Liver (tissue), 9 donors: Measurements from ENCODE around the gene KLF3. TPM values are rescaled to one million over a fixed set of nuclear protein-coding genes. Genes with fewer than 3 reads are reported as not detected.

Experiments used
- DNase-seq: peaks from one replicate; pipeline ENCODE4 v3.0.0-alpha.2; 2017; ENCODE audit warnings: low spot score
- H3K27ac ChIP-seq, 2 donors: one replicate each; pipeline ENCODE4 v1.7.0; 2013; ENCODE audit warnings: inconsistent platforms in 2 of 2, low read length in 2 of 2, control low read depth in 1 of 2, low read depth in 1 of 2, mild to moderate bottlenecking in 1 of 2
- H3K27me3 ChIP-seq, 4 donors: one replicate each; pipeline versions ENCODE4 v1.6.1 to v1.7.0; 2013; ENCODE audit warnings: low read length in 3 of 4, inconsistent platforms in 1 of 4, mild to moderate bottlenecking in 1 of 4, moderate library complexity in 1 of 4; ENCODE audit not compliant: control insufficient read depth in 4 of 4, insufficient read depth in 4 of 4
- H3K36me3 ChIP-seq, 4 donors: one replicate each; pipeline versions ENCODE4 v1.6.1 to v1.7.0; 2013; ENCODE audit warnings: low read length in 3 of 4, mild to moderate bottlenecking in 3 of 4, low read depth in 1 of 4, moderate library complexity in 1 of 4; ENCODE audit not compliant: control insufficient read depth in 4 of 4, insufficient read depth in 3 of 4
- H3K4me1 ChIP-seq, 4 donors: one replicate each; pipeline versions ENCODE4 v1.6.1 to v1.7.0; 2013; ENCODE audit warnings: low read length in 3 of 4, mild to moderate bottlenecking in 3 of 4, moderate library complexity in 1 of 4; ENCODE audit not compliant: control insufficient read depth in 4 of 4, insufficient read depth in 4 of 4
- H3K4me3 ChIP-seq, 3 donors: one replicate each; pipeline versions ENCODE4 v1.6.1 to v1.7.0; 2013; ENCODE audit warnings: low read length in 3 of 3, control low read depth in 1 of 3, low read depth in 1 of 3, mild to moderate bottlenecking in 1 of 3
- H3K9ac ChIP-seq, 2 donors: one replicate each; pipeline ENCODE4 v1.7.0; 2013; ENCODE audit warnings: low read length in 2 of 2, mild to moderate bottlenecking in 2 of 2, moderate library complexity in 2 of 2, control low read depth in 1 of 2, low read depth in 1 of 2
- H3K9me3 ChIP-seq, 4 donors: one replicate each; pipeline versions ENCODE4 v1.6.1 to v1.7.0; 2013; ENCODE audit warnings: low read length in 3 of 4; ENCODE audit not compliant: control insufficient read depth in 4 of 4
- CTCF ChIP-seq: fragments of 150-350 bp; IDR thresholded peaks from 2 replicates; pipeline ENCODE4 v1.5.1; 2017; ENCODE audit warnings: improper control_type of control experiment, low read depth, low read length; ENCODE audit not compliant: missing input control
- EGR1 ChIP-seq, 2 donors: IDR thresholded peaks; 2 replicates each; pipeline ENCODE4 v1.6.1; 2016 to 2018; ENCODE audit warnings: antibody characterized with exemption in 2 of 2, low read depth in 2 of 2
- FOXA1 ChIP-seq: IDR thresholded peaks from 2 replicates; pipeline ENCODE4 v1.6.1; 2016; ENCODE audit warnings: antibody characterized with exemption
- FOXA2 ChIP-seq: IDR thresholded peaks from 2 replicates; pipeline ENCODE4 v1.6.1; 2016; ENCODE audit warnings: antibody characterized with exemption
- GABPA ChIP-seq, 2 donors: IDR thresholded peaks in 1 of 2; conservative IDR thresholded peaks in 1 of 2; 2 replicates each; pipeline ENCODE4 v1.6.1; 2016; ENCODE audit warnings: antibody characterized with exemption in 2 of 2, mild to moderate bottlenecking in 1 of 2, moderate library complexity in 1 of 2
- HNF4A ChIP-seq, 2 donors: conservative IDR thresholded peaks; 2 replicates each; pipeline ENCODE4 v1.6.1; 2016; ENCODE audit warnings: antibody characterized with exemption in 2 of 2, mild to moderate bottlenecking in 2 of 2
- HNF4G ChIP-seq: IDR thresholded peaks from 2 replicates; pipeline ENCODE4 v1.6.1; 2016; ENCODE audit warnings: antibody characterized with exemption
- JUND ChIP-seq, 2 donors: IDR thresholded peaks; 2 replicates each; pipeline ENCODE4 v1.6.1; 2016; ENCODE audit warnings: antibody characterized with exemption in 2 of 2
- RAD21 ChIP-seq, 2 donors: IDR thresholded peaks; 2 replicates each; pipeline ENCODE4 v1.6.1; 2016; ENCODE audit warnings: antibody characterized with exemption in 2 of 2, mild to moderate bottlenecking in 2 of 2
- RXRA ChIP-seq, 2 donors: IDR thresholded peaks; 2 replicates each; pipeline ENCODE4 v1.6.1; 2017 to 2018; ENCODE audit warnings: antibody characterized with exemption in 2 of 2, mild to moderate bottlenecking in 1 of 2
- SP1 ChIP-seq: IDR thresholded peaks from 2 replicates; pipeline ENCODE4 v1.6.1; 2018; ENCODE audit warnings: antibody characterized with exemption, mild to moderate bottlenecking
- TAF1 ChIP-seq: conservative IDR thresholded peaks from 2 replicates; pipeline ENCODE4 v1.6.1; 2016; ENCODE audit warnings: antibody characterized with exemption, mild to moderate bottlenecking
- YY1 ChIP-seq: IDR thresholded peaks from 2 replicates; pipeline ENCODE4 v1.6.1; 2016; ENCODE audit warnings: antibody characterized with exemption, mild to moderate bottlenecking
- ZBTB33 ChIP-seq: IDR thresholded peaks from 2 replicates; pipeline ENCODE4 v1.6.1; 2016; ENCODE audit warnings: antibody characterized with exemption
- WGBS: extraction: QIAGEN DNeasy Blood & Tissue Kit; methylation state at CpG from one replicate; pipeline ENCODE4 v1.1.7; 2013; 5-methylcytosine and 5-hydroxymethylcytosine counted together
- polyA plus RNA-seq, 2 donors: library from polyadenylated mRNA; stranded (reverse) in 1 of 2; unstranded in 1 of 2; fragments of 200-250 nt in 1 of 2; fragments of >200 nt in 1 of 2; fragmentation: Nextera tagmentation in 1 of 2; extraction: Ambion mirVana in 1 of 2; gene quantifications; one replicate each; pipeline versions ENCODE4 v1.2.1 to v1.2.3, GENCODE V29; 2013 to 2015
- total RNA-seq, 2 donors: library from RNA; depleted of rRNA; stranded (reverse); fragments of >200 nt; gene quantifications; one replicate each; pipeline ENCODE4 v1.2.3, GENCODE V29; 2014
- TF ChIP-seq, protein P1 (sequence below): IDR thresholded peaks from 2 replicates; pipeline ENCODE4 v1.6.1; 2016; ENCODE audit warnings: antibody characterized with exemption, mild to moderate bottlenecking
- TF ChIP-seq, protein P2 (sequence below): IDR thresholded peaks from 2 replicates; pipeline ENCODE4 v1.6.1; 2016; ENCODE audit warnings: antibody characterized with exemption
- donor health status: healthy.
- donor health status: healthy.
- donor health status: healthy.
- donor health status: healthy.
- donor health status: healthy.

Gene KLF3
- total and polyA plus RNA-seq, 4 donors: 11.1 to 77.5 (median 21.0) TPM

DNA sequence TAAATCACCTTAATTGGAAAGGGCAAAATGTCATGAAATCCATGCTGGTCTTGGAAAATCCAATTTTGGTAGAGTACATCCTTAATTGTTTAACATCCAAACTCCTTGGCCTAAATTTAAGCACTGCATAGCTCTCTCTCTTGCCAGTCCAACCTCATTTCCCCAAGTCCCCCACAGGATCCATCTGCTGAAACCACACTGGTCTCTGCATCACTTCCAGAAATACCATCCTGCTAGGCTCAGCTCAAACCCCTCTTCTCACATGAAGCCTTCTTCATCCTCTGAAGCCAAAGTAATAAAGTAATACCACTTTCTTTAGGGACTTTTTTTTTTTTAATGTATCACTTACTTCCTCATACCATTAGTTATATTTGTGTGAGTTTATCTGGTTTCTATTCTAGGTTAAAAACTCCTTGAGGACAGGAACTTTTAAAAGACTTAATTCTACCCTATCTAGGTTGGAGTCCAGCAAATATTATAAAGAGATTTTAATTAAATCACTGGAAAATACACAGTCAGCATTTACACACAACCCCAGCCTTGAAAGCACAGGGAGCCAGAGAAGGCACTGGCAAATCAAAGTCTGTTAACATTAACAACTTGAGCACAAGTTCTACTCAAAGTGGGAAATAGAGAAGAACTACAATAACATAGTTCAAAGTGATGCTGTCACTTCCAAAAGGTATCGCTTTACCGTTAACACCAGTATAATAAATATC is 16.7 kb upstream of the KLF3 start (continued):
- TF ChIP-seq TAF1: no peak

DNA sequence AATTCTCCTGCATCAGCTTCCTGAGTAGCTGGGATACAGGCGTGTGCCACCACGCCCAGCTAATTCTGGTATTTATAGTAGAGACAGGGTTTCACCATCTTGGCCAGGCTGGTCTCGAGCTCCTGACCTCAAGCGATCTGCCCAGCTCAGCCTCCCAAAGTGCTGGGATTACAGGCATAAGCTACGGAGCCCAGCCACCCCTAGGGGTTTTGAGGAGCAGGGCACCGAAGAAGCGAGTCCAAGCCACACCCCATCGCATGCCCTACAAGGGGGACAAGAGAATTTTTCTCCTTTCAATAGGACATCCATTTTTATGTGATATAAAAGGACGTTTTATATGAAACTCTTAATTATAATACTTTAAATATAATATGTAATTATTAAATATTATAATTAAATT is 13.9 kb upstream of the KLF3 start:
- Histone ChIP-seq H3K9ac (no peak overlapping the region), H3K4me1 (no peaks in the 10 kb centered on the region), H3K27me3 (no peaks in the 10 kb centered on the region), H3K36me3 (no peaks in the 10 kb centered on the region), H3K4me3 (no peak overlapping the region), H3K9me3 (no peaks in the 10 kb centered on the region), H3K27ac (no peak overlapping the region)
- DNase-seq: no peak
- WGBS: 94% methylated on average over 9 of the region's 9 CpGs
- TF ChIP-seq, protein P1, sequence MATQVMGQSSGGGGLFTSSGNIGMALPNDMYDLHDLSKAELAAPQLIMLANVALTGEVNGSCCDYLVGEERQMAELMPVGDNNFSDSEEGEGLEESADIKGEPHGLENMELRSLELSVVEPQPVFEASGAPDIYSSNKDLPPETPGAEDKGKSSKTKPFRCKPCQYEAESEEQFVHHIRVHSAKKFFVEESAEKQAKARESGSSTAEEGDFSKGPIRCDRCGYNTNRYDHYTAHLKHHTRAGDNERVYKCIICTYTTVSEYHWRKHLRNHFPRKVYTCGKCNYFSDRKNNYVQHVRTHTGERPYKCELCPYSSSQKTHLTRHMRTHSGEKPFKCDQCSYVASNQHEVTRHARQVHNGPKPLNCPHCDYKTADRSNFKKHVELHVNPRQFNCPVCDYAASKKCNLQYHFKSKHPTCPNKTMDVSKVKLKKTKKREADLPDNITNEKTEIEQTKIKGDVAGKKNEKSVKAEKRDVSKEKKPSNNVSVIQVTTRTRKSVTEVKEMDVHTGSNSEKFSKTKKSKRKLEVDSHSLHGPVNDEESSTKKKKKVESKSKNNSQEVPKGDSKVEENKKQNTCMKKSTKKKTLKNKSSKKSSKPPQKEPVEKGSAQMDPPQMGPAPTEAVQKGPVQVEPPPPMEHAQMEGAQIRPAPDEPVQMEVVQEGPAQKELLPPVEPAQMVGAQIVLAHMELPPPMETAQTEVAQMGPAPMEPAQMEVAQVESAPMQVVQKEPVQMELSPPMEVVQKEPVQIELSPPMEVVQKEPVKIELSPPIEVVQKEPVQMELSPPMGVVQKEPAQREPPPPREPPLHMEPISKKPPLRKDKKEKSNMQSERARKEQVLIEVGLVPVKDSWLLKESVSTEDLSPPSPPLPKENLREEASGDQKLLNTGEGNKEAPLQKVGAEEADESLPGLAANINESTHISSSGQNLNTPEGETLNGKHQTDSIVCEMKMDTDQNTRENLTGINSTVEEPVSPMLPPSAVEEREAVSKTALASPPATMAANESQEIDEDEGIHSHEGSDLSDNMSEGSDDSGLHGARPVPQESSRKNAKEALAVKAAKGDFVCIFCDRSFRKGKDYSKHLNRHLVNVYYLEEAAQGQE: no peak
- TF ChIP-seq RAD21 (IDR thresholded peaks at IDR 0.05) (no peak), HNF4G (no peak), ZBTB33 (no peak), CTCF (no peak), YY1 (no peak), FOXA2 (no peak), RXRA (IDR thresholded peaks at IDR 0.05) (no peak), SP1 (no peak), FOXA1 (no peak), EGR1 (IDR thresholded peaks at IDR 0.05; ENCODE audit: low read depth in 2 of 2) (no peak), JUND (IDR thresholded peaks at IDR 0.05) (no peak), HNF4A (conservative IDR thresholded peaks at IDR 0.05) (no peak), GABPA (IDR thresholded peaks at IDR 0.05 in 1 of 2, conservative IDR thresholded peaks at IDR 0.05 in 1 of 2) (no peak)
- TF ChIP-seq, protein P2, sequence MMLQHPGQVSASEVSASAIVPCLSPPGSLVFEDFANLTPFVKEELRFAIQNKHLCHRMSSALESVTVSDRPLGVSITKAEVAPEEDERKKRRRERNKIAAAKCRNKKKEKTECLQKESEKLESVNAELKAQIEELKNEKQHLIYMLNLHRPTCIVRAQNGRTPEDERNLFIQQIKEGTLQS: no peak
